HEK293 (cell line): ENCODE measurements around the gene DAGLA.

Experiments used
- CTCF ChIP-seq: fragments of 450-650 bp; formaldehyde crosslinking; IDR thresholded peaks from 2 replicates; pipeline ENCODE4 v1.5.1; 2016; ENCODE audit warnings: missing biosample characterization, missing genetic modification characterization
- ZFP3 ChIP-seq: fragments of 450-650 bp; formaldehyde crosslinking; IDR thresholded peaks from 2 replicates; pipeline ENCODE4 v1.5.1; 2016; ENCODE audit warnings: low read depth, missing biosample characterization, missing genetic modification characterization

GRCh38 chr11:61765550-61766253, 85.5 kb downstream of the DAGLA start:
- TF ChIP-seq CTCF (tag by site-specific recombination), result no peak
- no peak for TF ChIP-seq ZFP3
